Measurements from ENCODE around the gene CETP. TPM values are rescaled to one million over a fixed set of nuclear protein-coding genes. Genes with fewer than 3 reads are reported as not detected.
"Not testable (repeated sequence)": the region's sequence is repeated elsewhere in the genome, so short reads cannot be mapped to it uniquely, and the experiment has no call there.

The CETP gene
- total RNA-seq, 1 donor from 2014 or later, result 0.13 TPM

DNA sequence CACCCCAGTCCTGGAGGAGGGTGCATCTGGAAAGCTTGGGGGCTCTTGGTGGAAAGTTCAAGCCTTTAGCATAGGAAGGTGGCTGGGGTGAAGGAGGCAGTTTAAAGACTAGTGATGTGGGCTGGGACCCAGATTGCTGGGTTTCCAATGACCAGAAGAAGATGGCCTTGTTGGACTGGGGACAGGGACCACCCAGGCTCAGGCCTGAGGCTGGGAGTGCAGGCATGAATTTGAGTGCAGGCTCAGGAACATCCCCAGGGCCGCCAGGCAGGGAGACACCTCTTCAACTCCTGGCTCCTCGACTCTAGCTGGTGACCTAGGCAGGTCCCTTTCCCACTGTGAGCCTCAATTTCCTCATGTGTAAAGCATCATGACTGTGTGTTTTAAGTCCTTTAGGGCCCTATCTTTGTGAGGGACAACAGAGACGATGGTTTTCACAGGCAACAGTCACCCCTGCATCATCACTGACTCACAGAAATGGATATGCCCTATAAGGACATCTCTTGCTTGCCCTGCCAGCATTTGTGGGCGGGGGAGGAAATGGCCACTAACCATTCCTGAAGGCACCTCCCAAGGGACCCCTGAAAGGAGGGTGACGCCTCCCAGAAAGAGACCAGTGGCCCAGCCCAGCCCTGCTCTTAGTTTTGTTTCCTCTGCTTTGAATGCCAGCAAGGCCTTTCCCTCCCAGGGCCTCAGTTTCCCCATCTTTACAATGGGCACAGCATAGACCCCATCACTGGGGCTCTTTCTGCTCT, 38.7 kb downstream of the CETP start:
- Mint-ChIP-seq H3K27ac (no peak overlapping the region), H3K9me3 (no peaks in the 10 kb centered on the region), H3K4me3 (no peak overlapping the region), H3K36me3 (no peaks in the 10 kb centered on the region), H3K4me1 (peaks cover 2% of the 10 kb centered on the region), H3K27me3 (ENCODE audit: low read depth) (peaks cover 16% of the 10 kb centered on the region)
- TF ChIP-seq, protein P1, sequence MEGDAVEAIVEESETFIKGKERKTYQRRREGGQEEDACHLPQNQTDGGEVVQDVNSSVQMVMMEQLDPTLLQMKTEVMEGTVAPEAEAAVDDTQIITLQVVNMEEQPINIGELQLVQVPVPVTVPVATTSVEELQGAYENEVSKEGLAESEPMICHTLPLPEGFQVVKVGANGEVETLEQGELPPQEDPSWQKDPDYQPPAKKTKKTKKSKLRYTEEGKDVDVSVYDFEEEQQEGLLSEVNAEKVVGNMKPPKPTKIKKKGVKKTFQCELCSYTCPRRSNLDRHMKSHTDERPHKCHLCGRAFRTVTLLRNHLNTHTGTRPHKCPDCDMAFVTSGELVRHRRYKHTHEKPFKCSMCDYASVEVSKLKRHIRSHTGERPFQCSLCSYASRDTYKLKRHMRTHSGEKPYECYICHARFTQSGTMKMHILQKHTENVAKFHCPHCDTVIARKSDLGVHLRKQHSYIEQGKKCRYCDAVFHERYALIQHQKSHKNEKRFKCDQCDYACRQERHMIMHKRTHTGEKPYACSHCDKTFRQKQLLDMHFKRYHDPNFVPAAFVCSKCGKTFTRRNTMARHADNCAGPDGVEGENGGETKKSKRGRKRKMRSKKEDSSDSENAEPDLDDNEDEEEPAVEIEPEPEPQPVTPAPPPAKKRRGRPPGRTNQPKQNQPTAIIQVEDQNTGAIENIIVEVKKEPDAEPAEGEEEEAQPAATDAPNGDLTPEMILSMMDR (IDR thresholded peaks at IDR 0.05; ENCODE audit: unreplicated experiment), result no peak
- no peak for DNase-seq (ENCODE audit: low spot score in 2 of 2, unreplicated experiment in 2 of 2)

DNA sequence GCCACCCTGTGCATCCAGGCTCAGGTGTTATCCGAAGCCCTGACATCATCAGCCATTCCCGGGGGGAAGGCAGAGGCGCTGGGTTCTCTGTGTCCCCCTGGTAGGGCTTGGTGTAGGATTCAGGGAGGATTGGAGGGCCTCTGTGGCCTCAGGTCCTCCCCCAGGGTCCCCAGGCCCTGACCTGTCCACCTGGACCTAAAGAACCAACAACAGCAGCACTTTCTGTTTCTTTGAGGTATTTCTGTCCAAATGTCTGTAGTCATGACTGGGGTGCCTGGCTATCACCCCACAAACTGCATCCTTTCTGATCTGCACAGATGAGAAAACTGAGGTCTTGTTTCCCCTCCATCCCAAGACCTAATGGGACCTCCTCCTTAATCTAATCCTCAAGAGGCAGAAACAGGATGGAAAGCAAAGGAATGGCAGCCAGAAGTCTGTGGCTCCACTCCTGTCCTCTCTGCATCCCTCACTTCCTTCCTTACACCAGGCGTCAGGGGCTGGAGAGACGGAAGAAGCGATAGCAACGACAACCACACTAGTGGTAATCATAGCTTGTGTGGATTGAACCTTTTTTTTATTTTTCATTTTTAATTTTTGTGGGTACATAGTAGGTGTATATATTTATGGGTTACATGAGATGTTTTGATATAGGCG, 39.4 kb downstream of the CETP start:
- TF ChIP-seq, protein P1 (IDR thresholded peaks at IDR 0.05; ENCODE audit: unreplicated experiment), result no peak
- H3K27me3 Mint-ChIP-seq (ENCODE audit: low read depth), result peaks cover 9% of the 10 kb centered on the region
- H3K4me1 Mint-ChIP-seq, result peaks cover 2% of the 10 kb centered on the region
- no peaks in the 10 kb centered on the region for H3K9me3 Mint-ChIP-seq
- H3K4me3 Mint-ChIP-seq, result no peak overlapping the region
- DNase-seq (ENCODE audit: low spot score in 2 of 2, unreplicated experiment in 2 of 2), result no peak
- H3K27ac Mint-ChIP-seq, result no peak overlapping the region
- H3K36me3 Mint-ChIP-seq, result no peaks in the 10 kb centered on the region

DNA sequence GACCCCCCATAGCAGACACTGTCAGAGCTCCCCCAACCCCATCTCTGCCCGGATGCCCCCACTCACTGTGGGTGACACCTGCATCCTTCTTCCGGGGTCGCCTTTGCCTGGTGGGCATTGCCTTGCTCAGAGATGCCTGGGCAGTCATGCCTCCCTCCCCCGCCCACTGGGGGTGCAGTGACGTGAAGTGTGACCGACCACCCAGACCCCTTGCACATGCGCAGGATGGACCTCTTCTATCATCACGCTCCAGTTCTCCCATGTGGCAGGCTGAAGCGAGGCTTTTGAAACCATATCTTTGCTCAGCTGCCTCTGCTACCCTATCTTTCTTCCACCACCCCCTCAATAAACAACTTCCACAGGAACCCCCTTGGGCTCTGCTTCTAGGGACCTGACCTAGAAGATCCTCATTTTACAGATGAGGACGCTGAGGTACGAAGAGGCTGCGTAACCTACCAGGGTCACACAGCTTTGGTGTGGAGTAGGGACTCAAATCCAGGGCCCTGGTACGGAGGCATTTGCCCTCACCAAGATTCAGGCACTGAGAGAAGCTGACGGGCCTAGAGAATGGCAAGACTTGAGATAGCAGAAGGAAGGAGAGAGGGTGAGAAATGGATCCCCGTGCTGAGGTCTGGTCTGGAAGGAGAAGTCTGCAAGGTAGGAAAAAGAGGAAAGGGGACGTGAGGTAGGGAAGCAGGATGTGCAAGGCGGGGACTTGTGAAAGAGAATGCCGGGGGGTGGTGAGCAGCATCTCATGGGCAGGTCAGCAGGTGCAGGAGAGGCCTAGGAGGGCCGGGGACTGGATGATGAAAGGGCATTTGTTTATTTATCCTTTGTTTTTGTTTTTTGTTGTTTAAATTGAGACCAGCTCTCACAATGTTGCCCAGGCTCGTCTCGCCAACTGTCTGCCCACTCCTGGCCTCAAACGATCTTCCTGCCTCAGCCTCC, 42.0 kb downstream of the CETP start:
- no peak for DNase-seq (ENCODE audit: low spot score in 2 of 2, unreplicated experiment in 2 of 2)
- H3K4me1 Mint-ChIP-seq, result peaks cover 2% of the 10 kb centered on the region
- no peaks in the 10 kb centered on the region for H3K27me3 Mint-ChIP-seq (ENCODE audit: low read depth)
- H3K4me3 Mint-ChIP-seq, result no peak overlapping the region
- TF ChIP-seq, protein P1 (IDR thresholded peaks at IDR 0.05; ENCODE audit: unreplicated experiment), result no peak
- no peak overlapping the region for H3K27ac Mint-ChIP-seq
- H3K9me3 Mint-ChIP-seq, result no peaks in the 10 kb centered on the region
- no peaks in the 10 kb centered on the region for H3K36me3 Mint-ChIP-seq

DNA sequence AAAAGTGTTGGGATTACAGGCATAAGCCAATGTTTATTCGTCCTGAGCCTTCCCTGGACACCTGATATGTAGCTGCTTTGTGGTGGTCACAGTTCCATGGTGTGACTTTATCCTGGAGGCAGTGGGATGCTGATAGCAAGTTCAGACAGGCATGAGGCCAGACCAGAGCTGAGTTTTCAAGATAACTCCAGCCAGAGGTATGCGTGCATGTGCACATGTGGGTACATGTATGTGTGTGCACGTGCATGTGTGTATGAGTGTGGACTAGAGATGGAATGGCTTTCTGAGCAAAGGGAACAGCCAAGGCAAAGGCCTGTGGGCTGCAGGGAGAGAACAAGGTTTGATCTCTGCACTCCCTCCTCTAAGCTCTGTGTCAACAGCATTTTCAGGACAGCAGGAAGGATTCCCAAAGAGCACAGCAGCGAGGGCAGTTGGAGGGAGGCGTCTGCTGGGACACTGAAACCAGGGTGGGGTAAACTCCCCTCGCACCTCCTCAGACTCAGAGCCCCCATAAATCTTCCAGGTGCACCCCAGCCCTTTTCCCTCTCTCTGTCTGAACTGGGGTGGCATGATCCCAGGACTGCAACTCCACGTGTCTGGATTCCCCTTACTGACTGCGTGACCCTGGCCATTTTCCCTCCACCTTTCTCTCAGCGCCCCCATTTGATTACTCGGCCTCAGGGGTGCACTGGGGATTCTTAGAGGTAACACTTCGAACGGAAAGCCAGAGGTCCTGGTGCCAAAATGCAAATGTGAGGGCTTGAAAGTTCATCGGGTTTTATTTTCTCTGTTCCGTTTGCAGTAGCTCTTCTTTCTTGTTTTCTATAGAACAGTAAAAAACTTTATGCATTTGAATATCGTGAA, 42.9 kb downstream of the CETP start:
- DNase-seq (ENCODE audit: low spot score in 2 of 2, unreplicated experiment in 2 of 2), result no peak
- H3K36me3 Mint-ChIP-seq, result no peaks in the 10 kb centered on the region
- H3K9me3 Mint-ChIP-seq, result no peaks in the 10 kb centered on the region
- H3K27ac Mint-ChIP-seq, result no peak overlapping the region
- TF ChIP-seq, protein P1 (IDR thresholded peaks at IDR 0.05; ENCODE audit: unreplicated experiment), result no peak
- H3K4me3 Mint-ChIP-seq, result no peak overlapping the region
- H3K4me1 Mint-ChIP-seq, result peaks cover 2% of the 10 kb centered on the region
- H3K27me3 Mint-ChIP-seq (ENCODE audit: low read depth), result no peaks in the 10 kb centered on the region

DNA sequence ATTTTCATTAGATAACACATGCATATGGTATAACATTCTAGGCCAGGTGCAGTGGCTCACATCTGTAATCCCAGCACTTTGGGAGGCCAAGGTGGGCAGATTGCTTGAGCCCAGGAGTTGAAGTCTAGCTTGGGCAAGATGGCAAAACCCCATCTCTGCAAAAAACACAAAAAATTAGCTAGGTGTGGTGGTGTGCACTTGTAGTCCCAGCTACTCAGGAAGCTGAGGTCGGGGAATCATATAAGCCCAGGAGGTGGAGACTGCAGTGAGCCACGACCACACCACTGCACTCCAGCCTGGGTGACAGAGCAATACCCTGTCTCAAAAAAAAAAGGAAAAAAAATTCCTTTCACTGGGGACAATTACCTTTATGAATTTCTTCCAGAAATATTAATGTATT, 43.8 kb downstream of the CETP start:
- H3K9me3 Mint-ChIP-seq; DNase-seq (ENCODE audit: low spot score in 2 of 2, unreplicated experiment in 2 of 2); H3K4me3 Mint-ChIP-seq; H3K27me3 Mint-ChIP-seq (ENCODE audit: low read depth); H3K36me3 Mint-ChIP-seq; H3K27ac Mint-ChIP-seq; H3K4me1 Mint-ChIP-seq: not testable (repeated sequence)
